ENCODE data around the gene PLOD2.

- TF ChIP-seq CTCF (optimal IDR thresholded peaks at IDR 0.05 in 1 of 3, IDR thresholded peaks at IDR 0.05 in 1 of 3, conservative IDR thresholded peaks at IDR 0.05 in 1 of 3; ENCODE audit: extremely low read depth in 1 of 3, insufficient read depth in 2 of 3, low read length in 3 of 3) (no peak), EZH2 (IDR thresholded peaks at IDR 0.05; ENCODE audit: low read length) (no peak)
These were observed 48.4 kb upstream of the PLOD2 start for GRCh38 chr3:146209371-146209770.
